Measurements from ENCODE around the gene EIF1AY.

Gene EIF1AY

DNA sequence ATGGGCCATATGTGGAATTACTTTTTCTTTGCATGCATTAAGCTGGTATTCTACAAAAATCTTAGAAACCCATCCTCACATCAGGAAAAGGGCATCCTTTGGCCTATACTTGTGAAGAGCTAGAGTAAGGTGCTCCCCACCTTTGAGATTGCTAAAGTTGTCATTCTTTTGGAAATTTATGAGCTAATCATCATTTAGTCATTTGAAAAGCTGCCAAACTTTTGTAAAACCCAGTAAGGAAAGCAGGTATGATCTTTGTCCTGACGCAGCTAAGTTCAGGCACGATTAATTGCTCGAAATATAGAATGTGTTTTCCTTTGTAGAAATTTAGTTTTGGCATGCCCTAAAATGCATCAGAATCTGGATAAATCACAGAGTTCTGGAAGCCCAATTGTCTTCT lies 2.6 kb downstream of the EIF1AY start:
- no peak for DNase-seq (ENCODE audit: low read depth)
- TF ChIP-seq, protein P1, sequence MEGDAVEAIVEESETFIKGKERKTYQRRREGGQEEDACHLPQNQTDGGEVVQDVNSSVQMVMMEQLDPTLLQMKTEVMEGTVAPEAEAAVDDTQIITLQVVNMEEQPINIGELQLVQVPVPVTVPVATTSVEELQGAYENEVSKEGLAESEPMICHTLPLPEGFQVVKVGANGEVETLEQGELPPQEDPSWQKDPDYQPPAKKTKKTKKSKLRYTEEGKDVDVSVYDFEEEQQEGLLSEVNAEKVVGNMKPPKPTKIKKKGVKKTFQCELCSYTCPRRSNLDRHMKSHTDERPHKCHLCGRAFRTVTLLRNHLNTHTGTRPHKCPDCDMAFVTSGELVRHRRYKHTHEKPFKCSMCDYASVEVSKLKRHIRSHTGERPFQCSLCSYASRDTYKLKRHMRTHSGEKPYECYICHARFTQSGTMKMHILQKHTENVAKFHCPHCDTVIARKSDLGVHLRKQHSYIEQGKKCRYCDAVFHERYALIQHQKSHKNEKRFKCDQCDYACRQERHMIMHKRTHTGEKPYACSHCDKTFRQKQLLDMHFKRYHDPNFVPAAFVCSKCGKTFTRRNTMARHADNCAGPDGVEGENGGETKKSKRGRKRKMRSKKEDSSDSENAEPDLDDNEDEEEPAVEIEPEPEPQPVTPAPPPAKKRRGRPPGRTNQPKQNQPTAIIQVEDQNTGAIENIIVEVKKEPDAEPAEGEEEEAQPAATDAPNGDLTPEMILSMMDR (conservative IDR thresholded peaks at IDR 0.05; ENCODE audit: low read depth, low read length), result no peak
- no peak overlapping the region for H3K4me3 ChIP-seq (ENCODE audit: low read length)

DNA sequence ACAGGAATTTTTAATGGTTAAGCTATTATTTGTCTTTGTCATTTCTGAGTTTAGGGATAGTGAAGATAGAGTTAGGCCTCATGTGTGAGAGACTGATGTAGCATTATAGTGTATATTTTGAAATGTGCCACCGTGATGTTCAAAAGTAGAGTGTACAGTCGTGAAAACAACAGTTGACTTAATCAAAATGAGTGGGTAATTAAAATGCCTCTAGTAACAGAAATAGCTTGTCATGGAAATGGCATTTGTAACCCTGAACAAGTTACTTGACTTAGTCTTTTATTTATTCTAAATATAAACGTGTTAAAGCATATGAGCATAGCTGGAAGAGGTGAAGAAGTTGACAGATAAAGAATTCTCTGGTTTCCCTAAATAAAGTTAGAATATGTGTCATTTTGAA lies 6.1 kb downstream of the EIF1AY start:
- H3K4me3 ChIP-seq (ENCODE audit: low read length), result no peak overlapping the region
- TF ChIP-seq, protein P1 (conservative IDR thresholded peaks at IDR 0.05; ENCODE audit: low read depth, low read length), result no peak
- DNase-seq (ENCODE audit: low read depth), result no peak

DNA sequence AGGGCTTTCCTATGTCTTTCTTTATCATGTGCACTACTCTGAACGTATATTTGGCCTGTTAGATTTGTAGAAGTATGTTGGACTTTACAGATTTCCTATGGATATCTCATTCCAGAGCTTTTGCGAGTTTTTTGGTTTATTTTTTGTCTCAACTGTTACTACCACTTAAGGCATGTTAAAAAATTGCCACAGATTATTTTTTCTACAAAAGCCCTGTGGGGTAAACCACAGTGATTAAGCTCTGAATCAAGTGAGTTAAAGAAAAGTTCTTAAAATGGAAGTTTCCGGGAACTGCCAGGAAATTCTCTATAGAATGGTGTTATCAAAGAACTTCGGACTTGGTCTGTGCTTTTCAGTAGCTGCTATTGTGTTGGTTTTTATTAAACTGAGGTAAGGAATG lies 10.6 kb downstream of the EIF1AY start:
- no peak overlapping the region for H3K4me3 ChIP-seq (ENCODE audit: low read length)
- TF ChIP-seq, protein P1 (conservative IDR thresholded peaks at IDR 0.05; ENCODE audit: low read depth, low read length), result no peak
- no peak for DNase-seq (ENCODE audit: low read depth)

Data from retinal pigment epithelial cell (primary cell).